OCI-LY1 (cell line): ENCODE results near the gene ENSA.
"Not testable (repeated sequence)": the region's sequence is repeated elsewhere in the genome, so short reads cannot be mapped to it uniquely, and the experiment has no call there.

ENCODE experiments used
- H2AFZ ChIP-seq: fragments of 200-600 bp; sonication (generic), shearing (Covaris generic); 2 replicates; pipeline ENCODE4 v1.6.0; 2014; ENCODE audit warnings: antibody characterized with exemption, mild to moderate bottlenecking, low read length
- H3F3A ChIP-seq: fragments of 200-600 bp; sonication (generic), shearing (Covaris generic); 2 replicates; pipeline ENCODE4 v1.6.0; 2014; ENCODE audit warnings: mild to moderate bottlenecking, antibody characterized with exemption, low read length, moderate library complexity; ENCODE audit not compliant: insufficient read depth
- H3K27ac ChIP-seq: fragments of 200-600 bp; sonication (generic); 2 replicates; pipeline ENCODE4 v1.5.1; 2014; ENCODE audit warnings: low read length, mixed run types, mild to moderate bottlenecking, low read depth; ENCODE audit not compliant: poor library complexity, severe bottlenecking
- H3K27me3 ChIP-seq: fragments of 200-600 bp; sonication (generic); 2 replicates; pipeline ENCODE4 v1.6.0; 2014; ENCODE audit warnings: antibody characterized with exemption, mild to moderate bottlenecking, low read length, moderate library complexity; ENCODE audit not compliant: insufficient read depth
- H3K36me3 ChIP-seq: fragments of 200-600 bp; sonication (generic); 2 replicates; pipeline ENCODE4 v1.6.1; 2014; ENCODE audit warnings: mild to moderate bottlenecking, antibody characterized with exemption, low read length, moderate library complexity, mixed read lengths; ENCODE audit not compliant: insufficient read depth
- H3K4me1 ChIP-seq: fragments of 200-600 bp; sonication (generic); 2 replicates; pipeline ENCODE4 v1.5.1; 2014; ENCODE audit warnings: mild to moderate bottlenecking, low read length, moderate library complexity; ENCODE audit not compliant: insufficient read depth, severe bottlenecking
- H3K4me2 ChIP-seq: fragments of 200-600 bp; sonication (generic), shearing (Covaris generic); 2 replicates; pipeline ENCODE4 v1.6.1; 2014; ENCODE audit warnings: low read length
- H3K4me3 ChIP-seq: fragments of 200-600 bp; sonication (generic); 2 replicates; pipeline ENCODE4 v1.5.1; 2014; ENCODE audit warnings: low read length, low read depth, mild to moderate bottlenecking, mixed read lengths; ENCODE audit not compliant: poor library complexity, severe bottlenecking
- H3K79me2 ChIP-seq: fragments of 200-600 bp; shearing (Covaris generic); 2 replicates; pipeline ENCODE4 v1.6.1; 2016; ENCODE audit warnings: mixed run types, low read length, mixed read lengths; ENCODE audit not compliant: insufficient read depth
- H3K9ac ChIP-seq: fragments of 200-600 bp; sonication (generic), shearing (Covaris generic); 2 replicates; pipeline ENCODE4 v1.6.1; 2014; ENCODE audit warnings: mild to moderate bottlenecking, low read length, mixed read lengths
- H3K9me2 ChIP-seq: fragments of 200-600 bp; sonication (generic), shearing (Covaris generic); 2 replicates; pipeline ENCODE4 v1.6.1; 2014; ENCODE audit warnings: low read depth, mild to moderate bottlenecking, low read length, mixed read lengths
- H3K9me3 ChIP-seq: fragments of 200-600 bp; shearing (Covaris generic); 2 replicates; pipeline ENCODE4 v1.6.1; 2014; ENCODE audit warnings: low read length, mixed read lengths
- H4K20me1 ChIP-seq: fragments of 200-600 bp; sonication (generic), shearing (Covaris generic); 2 replicates; pipeline ENCODE4 v1.6.0; 2016; ENCODE audit warnings: mild to moderate bottlenecking, low read length; ENCODE audit not compliant: insufficient read depth
- EZH2 ChIP-seq: fragments of 200-600 bp; sonication (generic), shearing (Covaris generic); IDR thresholded peaks from 2 replicates; pipeline ENCODE4 v1.8.0; 2017; ENCODE audit warnings: borderline replicate concordance, mixed run types, mild to moderate bottlenecking, antibody characterized with exemption, low read length, moderate library complexity, mixed read lengths
- TF ChIP-seq, protein P1 (sequence below): fragments of 200-600 bp; sonication (generic), shearing (Covaris generic); IDR thresholded peaks from 2 replicates; pipeline ENCODE4 v1.5.1; 2017; ENCODE audit warnings: mild to moderate bottlenecking, antibody characterized with exemption, low read length, moderate library complexity, mixed read lengths

The ENSA gene

DNA sequence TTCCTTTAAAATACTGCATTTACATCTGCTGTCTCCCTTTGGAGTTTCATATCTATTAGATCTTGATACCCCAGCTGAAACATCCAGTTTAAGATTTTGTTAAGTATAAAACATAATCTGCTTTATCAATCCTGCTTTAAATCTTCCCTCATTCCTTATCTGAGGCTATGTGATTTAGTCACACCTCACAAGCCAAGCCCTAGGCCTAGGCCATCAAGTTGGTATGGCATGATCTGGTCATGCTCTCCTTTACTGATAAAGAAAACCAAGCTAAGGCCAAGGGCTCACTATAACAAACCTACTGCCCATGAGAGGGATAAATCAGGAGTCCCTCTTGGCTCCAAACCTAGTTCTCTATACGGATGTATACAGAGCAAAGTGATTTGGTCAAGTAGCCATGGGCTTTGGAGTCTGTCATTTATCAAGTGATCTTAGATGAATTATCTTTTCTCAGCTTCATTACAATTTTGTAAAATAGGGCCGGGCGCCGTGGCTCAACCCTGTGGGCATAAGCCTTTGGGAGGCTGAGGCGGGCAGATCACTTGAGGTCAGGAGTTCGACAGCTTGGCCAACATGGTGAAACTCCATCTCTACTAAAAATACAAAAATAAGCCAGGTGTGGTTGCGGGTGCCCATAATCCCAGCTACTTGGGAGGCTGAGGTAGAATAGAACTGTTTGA lies 22.8 kb downstream of the ENSA start:
- Histone ChIP-seq H3F3A (0 out of 2 replicates have a peak, but pooled peaks cover 4% of the 10 kb centered on the region), H3K36me3 (no peaks in the 10 kb centered on the region; the same call in none of the 2 replicates), H4K20me1 (no peaks in the 10 kb centered on the region), H3K9me3 (no peaks in the 10 kb centered on the region), H3K4me1 (peaks cover 12% of the 10 kb centered on the region), H3K79me2 (no peaks in the 10 kb centered on the region), H3K9me2 (no peaks in the 10 kb centered on the region), H3K27ac (no peak overlapping the region), H3K9ac (no peak overlapping the region), H3K27me3 (no peaks in the 10 kb centered on the region), H3K4me3 (no peak overlapping the region), H2AFZ (no peak overlapping the region), H3K4me2 (no peak overlapping the region)
- TF ChIP-seq, protein P1, sequence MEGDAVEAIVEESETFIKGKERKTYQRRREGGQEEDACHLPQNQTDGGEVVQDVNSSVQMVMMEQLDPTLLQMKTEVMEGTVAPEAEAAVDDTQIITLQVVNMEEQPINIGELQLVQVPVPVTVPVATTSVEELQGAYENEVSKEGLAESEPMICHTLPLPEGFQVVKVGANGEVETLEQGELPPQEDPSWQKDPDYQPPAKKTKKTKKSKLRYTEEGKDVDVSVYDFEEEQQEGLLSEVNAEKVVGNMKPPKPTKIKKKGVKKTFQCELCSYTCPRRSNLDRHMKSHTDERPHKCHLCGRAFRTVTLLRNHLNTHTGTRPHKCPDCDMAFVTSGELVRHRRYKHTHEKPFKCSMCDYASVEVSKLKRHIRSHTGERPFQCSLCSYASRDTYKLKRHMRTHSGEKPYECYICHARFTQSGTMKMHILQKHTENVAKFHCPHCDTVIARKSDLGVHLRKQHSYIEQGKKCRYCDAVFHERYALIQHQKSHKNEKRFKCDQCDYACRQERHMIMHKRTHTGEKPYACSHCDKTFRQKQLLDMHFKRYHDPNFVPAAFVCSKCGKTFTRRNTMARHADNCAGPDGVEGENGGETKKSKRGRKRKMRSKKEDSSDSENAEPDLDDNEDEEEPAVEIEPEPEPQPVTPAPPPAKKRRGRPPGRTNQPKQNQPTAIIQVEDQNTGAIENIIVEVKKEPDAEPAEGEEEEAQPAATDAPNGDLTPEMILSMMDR = no peak
- TF ChIP-seq EZH2 = no peak

DNA sequence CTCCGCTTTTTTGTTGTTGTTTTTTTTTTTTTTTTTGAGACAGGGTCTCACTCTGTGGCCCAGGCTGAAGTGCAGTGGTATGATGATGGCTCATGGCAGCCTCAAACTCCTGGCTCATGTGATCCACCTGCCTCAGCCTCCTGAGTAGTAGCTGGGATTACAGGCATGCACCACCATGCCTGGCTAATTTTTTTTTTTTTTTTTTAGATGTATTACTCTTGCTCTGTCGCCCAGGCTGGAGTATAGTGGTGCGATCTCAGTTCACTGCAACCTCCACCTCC lies 24.0 kb downstream of the ENSA start:
- not testable (repeated sequence) for H3K27ac ChIP-seq, H2AFZ ChIP-seq, H3K27me3 ChIP-seq, H3K36me3 ChIP-seq, H3K9me2 ChIP-seq, H3K4me2 ChIP-seq, H3K4me1 ChIP-seq, H3F3A ChIP-seq, H3K9ac ChIP-seq, H3K9me3 ChIP-seq, H3K79me2 ChIP-seq, H4K20me1 ChIP-seq, H3K4me3 ChIP-seq

GRCh38 chr1:150604226-150604588 lies 25.2 kb downstream of the ENSA start:
- Histone ChIP-seq H3K4me1 (no peaks in the 10 kb centered on the region), H3K9ac (no peak overlapping the region), H3K27ac (no peak overlapping the region)

GRCh38 chr1:150603711-150604110 lies 25.7 kb downstream of the ENSA start:
- no peak overlapping the region for H3K4me2 ChIP-seq

More at GRCh38 chr1:150604226-150604588, 25.2 kb downstream of the ENSA start:
- TF ChIP-seq EZH2 = no peak
- TF ChIP-seq, protein P1 = no peak
- Histone ChIP-seq H4K20me1 (no peaks in the 10 kb centered on the region), H3F3A (0 out of 2 replicates have a peak, but pooled peaks cover 4% of the 10 kb centered on the region), H2AFZ (no peak overlapping the region), H3K9me3 (no peaks in the 10 kb centered on the region), H3K79me2 (no peaks in the 10 kb centered on the region), H3K4me3 (no peak overlapping the region), H3K4me2 (no peak overlapping the region), H3K9me2 (no peaks in the 10 kb centered on the region), H3K27me3 (no peaks in the 10 kb centered on the region), H3K36me3 (no peaks in the 10 kb centered on the region)

GRCh38 chr1:150602372-150602771 lies 27.0 kb downstream of the ENSA start:
- H3K36me3 ChIP-seq, H3K79me2 ChIP-seq, H3K27ac ChIP-seq, H3K27me3 ChIP-seq, H3K4me1 ChIP-seq, H3F3A ChIP-seq, H3K9me3 ChIP-seq, H2AFZ ChIP-seq, H3K9me2 ChIP-seq, H4K20me1 ChIP-seq, H3K4me2 ChIP-seq, H3K9ac ChIP-seq, H3K4me3 ChIP-seq: not testable (repeated sequence)

More at GRCh38 chr1:150603711-150604110, 25.7 kb downstream of the ENSA start:
- Histone ChIP-seq H3K4me3 (no peak overlapping the region), H3K27ac (no peak overlapping the region), H3K9me3 (no peaks in the 10 kb centered on the region), H3F3A (0 out of 2 replicates have a peak, but pooled peaks cover 4% of the 10 kb centered on the region), H2AFZ (no peak overlapping the region), H3K9ac (no peak overlapping the region), H3K27me3 (no peaks in the 10 kb centered on the region), H4K20me1 (no peaks in the 10 kb centered on the region), H3K4me1 (no peaks in the 10 kb centered on the region), H3K79me2 (no peaks in the 10 kb centered on the region), H3K36me3 (no peaks in the 10 kb centered on the region), H3K9me2 (no peaks in the 10 kb centered on the region)
- TF ChIP-seq, protein P1 = no peak
- no peak for TF ChIP-seq EZH2
